Diencephalon (tissue), 1 donor: ENCODE measurements around the gene MFSD6. TPM values are rescaled to one million over a fixed set of nuclear protein-coding genes. Genes with fewer than 3 reads are reported as not detected.

Experiments used
- total RNA-seq: library from RNA; depleted of rRNA; stranded (reverse); fragments of >200 nt; gene quantifications from one replicate; pipeline ENCODE4 v1.2.3, GENCODE V29; 2014

MFSD6 gene
- total RNA-seq = 51.9 TPM

DNA sequence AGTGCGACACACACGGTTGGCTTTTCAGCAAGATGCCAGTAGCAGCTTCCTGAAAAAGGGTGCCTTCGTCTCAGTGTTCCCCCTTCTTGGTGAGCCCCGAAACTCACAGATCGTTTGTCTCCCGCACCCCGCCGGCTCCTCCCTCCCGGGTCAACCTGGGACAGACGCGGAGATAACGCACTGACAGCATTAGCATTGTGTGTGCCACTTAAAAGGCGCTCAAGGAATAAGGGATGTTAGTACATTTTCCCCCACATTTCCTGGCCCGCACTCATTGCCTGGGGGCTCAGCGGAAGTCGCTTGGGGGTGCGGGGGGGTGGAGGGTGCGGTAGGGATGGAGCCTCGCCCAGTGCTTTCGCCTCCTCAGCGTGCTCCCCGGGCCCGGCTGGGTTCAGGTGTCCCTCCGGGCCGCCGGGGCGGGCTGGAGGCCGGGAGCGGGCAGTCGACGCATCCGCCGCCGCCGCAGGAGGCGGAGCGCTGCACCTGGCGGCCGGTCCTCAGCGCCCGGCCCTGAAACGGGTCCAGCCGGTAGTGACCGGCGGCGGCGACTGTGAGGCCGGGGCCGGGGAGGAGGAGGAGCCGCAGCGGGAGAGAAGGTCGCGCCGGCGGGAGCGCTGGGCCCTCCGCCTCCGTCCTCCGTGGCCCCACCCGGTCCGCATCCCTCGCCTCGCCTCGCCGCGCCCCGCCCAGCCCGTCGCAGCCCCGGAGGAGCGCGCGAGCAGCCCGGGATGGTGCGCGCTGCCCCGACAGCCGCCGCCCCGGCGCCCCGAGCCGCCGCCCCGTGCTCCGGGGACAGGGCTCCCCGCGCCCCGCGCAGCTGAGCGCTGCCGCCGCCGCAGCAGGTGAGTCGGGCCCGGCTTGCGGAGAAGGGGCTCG is at the start of gene MFSD6:
MFSD6 (plus strand) TSS at position 694 of the 876 bp plus-strand sequence. CDS start 27,675 bp downstream, outside the sequence.

DNA sequence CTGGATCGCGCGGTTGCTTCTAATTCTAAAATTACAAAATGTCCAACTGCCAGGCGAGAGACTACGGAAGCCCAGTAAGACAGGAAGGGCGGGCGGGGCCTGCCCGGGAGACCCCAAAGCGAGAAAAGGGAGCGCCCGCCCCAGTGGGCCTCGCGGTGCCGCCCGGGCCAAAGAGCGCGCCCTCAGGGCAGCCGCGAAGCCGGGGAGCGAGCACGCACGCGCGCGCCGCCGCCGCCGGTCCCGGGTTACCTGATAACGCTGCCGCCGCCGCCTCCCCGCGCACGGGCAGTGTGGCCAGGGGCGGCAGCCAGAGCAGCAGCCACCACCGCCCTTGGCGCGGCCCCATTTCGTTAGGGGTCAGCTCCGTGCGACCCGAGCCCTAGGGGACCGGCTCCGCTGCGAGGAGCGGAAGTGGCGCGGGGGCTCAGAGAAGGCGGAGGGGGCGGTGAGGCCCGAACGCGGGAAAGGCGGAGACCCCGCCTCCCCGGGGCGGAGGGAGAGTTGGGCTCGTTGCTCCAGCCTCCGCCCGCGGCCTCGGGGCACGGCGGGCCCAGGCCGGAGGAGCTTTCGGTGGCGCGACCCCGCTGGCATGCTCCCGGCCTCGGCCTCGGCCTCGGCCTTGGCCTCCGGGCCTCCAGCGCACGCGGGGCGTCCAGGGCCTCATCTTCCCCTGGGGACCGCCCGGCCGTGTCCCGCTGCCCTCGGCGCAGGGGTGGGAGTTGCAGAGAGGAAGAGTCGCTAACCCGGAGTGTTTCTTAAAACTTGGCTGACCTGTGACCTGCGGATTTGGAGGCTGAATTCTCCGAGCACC is 126.4 kb downstream of the MFSD6 start, which contains the start of gene NEMP2:
NEMP2 (minus strand) TSS at position 413 of the 811 bp plus-strand sequence; CDS start at position 346, 67 bp downstream.

Other genes starting within 250 kb of the MFSD6 start
- 30.0 TPM for gene HIBCH, start 88.5 kb upstream of the MFSD6 start, total RNA-seq
- gene INPP1, start 64.8 kb upstream of the MFSD6 start, total RNA-seq = 17.3 TPM
- gene NEMP2, start 126.4 kb downstream of the MFSD6 start, total RNA-seq = 2.3 TPM
- gene NAB1, start 240.7 kb downstream of the MFSD6 start, total RNA-seq = 56.3 TPM